ENCODE measurements around the gene YWHAB. TPM values are rescaled to one million over a fixed set of nuclear protein-coding genes. Genes with fewer than 3 reads are reported as not detected.

Gene YWHAB
- polyA plus RNA-seq, 1 of the 3 experiments (the other 2 are of a cell fraction), result 84.3 TPM

GRCh38 chr20:44912189-44912588 lies 26.7 kb downstream of the YWHAB start:
- Histone ChIP-seq H2AFZ (ENCODE audit: low read depth) (no peak overlapping the region), H3K9me3 (no peaks in the 10 kb centered on the region), H3K27ac (ENCODE audit: low read depth in 2 of 2, low read length in 1 of 2) (no peak overlapping the region), H3K27me3 (ENCODE audit: insufficient read depth) (no peaks in the 10 kb centered on the region), H3K4me2 (no peak overlapping the region), H3F3A (replicated peaks; ENCODE audit: insufficient read depth) (peaks cover 23% of the 10 kb centered on the region), H4K20me1 (ENCODE audit: insufficient read depth) (peaks cover 8% of the 10 kb centered on the region; the same call in 1 of the 2 replicates), H3K9me2 (no peaks in the 10 kb centered on the region), H3K4me1 (ENCODE audit: control insufficient read depth in 1 of 2, insufficient read depth in 2 of 2, low read depth in 1 of 2, low read length in 1 of 2) (peaks cover 0 to 9% of the 10 kb centered on the region in 2 experiments; a peak in 1 of 4 replicates), H3K79me2 (ENCODE audit: insufficient read depth) (0 out of 2 replicates have a peak, but pooled peaks cover 5% of the 10 kb centered on the region), H3K4me3 (ENCODE audit: low read depth in 2 of 2, low read length in 1 of 2) (no peak overlapping the region), H3K36me3 (replicated peaks in 1 of 2; ENCODE audit: control insufficient read depth in 1 of 2, insufficient read depth in 2 of 2, low read length in 1 of 2) (peaks cover 18 to 45% of the 10 kb centered on the region in 2 experiments), H3K9ac (no peak overlapping the region)
- DNase-seq, result no peak
- ChIA-PET CTCF (interaction anchor here (1.0 kb wide), 1 partner anchor 15 kb away, joined by 3 read pairs; no protein-coding TSS in a partner anchor), POLR2A (no interaction called here)
- TF ChIP-seq EP300 (IDR thresholded peaks at IDR 0.05; ENCODE audit: borderline replicate concordance in 1 of 2, low read depth in 1 of 2, low read length in 1 of 2) (no peak), ZBTB33 (IDR thresholded peaks at IDR 0.05; ENCODE audit: borderline replicate concordance, low read depth) (no peak), YY1 (IDR thresholded peaks at IDR 0.05; ENCODE audit: low read depth) (no peak), RCOR1 (IDR thresholded peaks at IDR 0.05; ENCODE audit: low read length) (no peak), EZH2phosphoT487 (IDR thresholded peaks at IDR 0.05; ENCODE audit: borderline replicate concordance, low read depth) (no peak), RXRA (IDR thresholded peaks at IDR 0.05; ENCODE audit: borderline replicate concordance, low read depth) (no peak), PBX3 (IDR thresholded peaks at IDR 0.05) (no peak), TCF12 (IDR thresholded peaks at IDR 0.05) (no peak), FOXJ3 (CRISPR knock-in tag; IDR thresholded peaks at IDR 0.05) (no peak), GABPA (IDR thresholded peaks at IDR 0.05; ENCODE audit: low read depth) (no peak), SMC3 (IDR thresholded peaks at IDR 0.05; ENCODE audit: low read depth, low read length) (no peak)
- TF ChIP-seq, protein P1, sequence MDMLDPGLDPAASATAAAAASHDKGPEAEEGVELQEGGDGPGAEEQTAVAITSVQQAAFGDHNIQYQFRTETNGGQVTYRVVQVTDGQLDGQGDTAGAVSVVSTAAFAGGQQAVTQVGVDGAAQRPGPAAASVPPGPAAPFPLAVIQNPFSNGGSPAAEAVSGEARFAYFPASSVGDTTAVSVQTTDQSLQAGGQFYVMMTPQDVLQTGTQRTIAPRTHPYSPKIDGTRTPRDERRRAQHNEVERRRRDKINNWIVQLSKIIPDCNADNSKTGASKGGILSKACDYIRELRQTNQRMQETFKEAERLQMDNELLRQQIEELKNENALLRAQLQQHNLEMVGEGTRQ (IDR thresholded peaks at IDR 0.05; ENCODE audit: borderline replicate concordance, low read depth, low read length), result no peak
- TF ChIP-seq, protein P2, sequence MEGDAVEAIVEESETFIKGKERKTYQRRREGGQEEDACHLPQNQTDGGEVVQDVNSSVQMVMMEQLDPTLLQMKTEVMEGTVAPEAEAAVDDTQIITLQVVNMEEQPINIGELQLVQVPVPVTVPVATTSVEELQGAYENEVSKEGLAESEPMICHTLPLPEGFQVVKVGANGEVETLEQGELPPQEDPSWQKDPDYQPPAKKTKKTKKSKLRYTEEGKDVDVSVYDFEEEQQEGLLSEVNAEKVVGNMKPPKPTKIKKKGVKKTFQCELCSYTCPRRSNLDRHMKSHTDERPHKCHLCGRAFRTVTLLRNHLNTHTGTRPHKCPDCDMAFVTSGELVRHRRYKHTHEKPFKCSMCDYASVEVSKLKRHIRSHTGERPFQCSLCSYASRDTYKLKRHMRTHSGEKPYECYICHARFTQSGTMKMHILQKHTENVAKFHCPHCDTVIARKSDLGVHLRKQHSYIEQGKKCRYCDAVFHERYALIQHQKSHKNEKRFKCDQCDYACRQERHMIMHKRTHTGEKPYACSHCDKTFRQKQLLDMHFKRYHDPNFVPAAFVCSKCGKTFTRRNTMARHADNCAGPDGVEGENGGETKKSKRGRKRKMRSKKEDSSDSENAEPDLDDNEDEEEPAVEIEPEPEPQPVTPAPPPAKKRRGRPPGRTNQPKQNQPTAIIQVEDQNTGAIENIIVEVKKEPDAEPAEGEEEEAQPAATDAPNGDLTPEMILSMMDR (IDR thresholded peaks at IDR 0.05), result no peak
- 100% methylated on average over 2 of the region's 2 CpGs for WGBS (ENCODE audit: low lambda C conversion rate)

All from SK-N-SH (cell line).